Common myeloid progenitor, CD34-positive (primary cell): ENCODE measurements around the gene MYBPH.

Experiments
- CTCF ChIA-PET: fragments of 350-600 bp; sonication (Branson Sonifier 250); formaldehyde crosslinking; loops from one replicate; lab custom pipeline; 2021; ENCODE audit warnings: antibody characterized with exemption; lab: Charles Lee
- POLR2A ChIA-PET: fragments of 350-600 bp; sonication (Branson Sonifier 250); formaldehyde crosslinking; loops from one replicate; lab custom pipeline; 2021; ENCODE audit warnings: antibody characterized with exemption; lab: Charles Lee
- DNase-seq, 3 donors: peaks; one replicate each; pipeline versions ENCODE4 v3.0.0 to v3.0.0-alpha.2; 2013
- H3K27ac ChIP-seq, 2 experiments: 1 replicate in 1 of 2; 2 replicates in 1 of 2; pipeline ENCODE4 v1.7.0; 2013; ENCODE audit warnings: inconsistent platforms in 2 of 2, low read length in 2 of 2, mild to moderate bottlenecking in 2 of 2, low read depth in 1 of 2, moderate library complexity in 1 of 2; ENCODE audit not compliant: severe bottlenecking in 2 of 2, insufficient read depth in 1 of 2, poor library complexity in 1 of 2
- H3K27me3 ChIP-seq, 5 experiments: replicated peaks in 2 of 5; 1 replicate in 3 of 5; 2 replicates in 2 of 5; pipeline versions ENCODE4 v1.6.1 to v1.7.0; 2013; ENCODE audit warnings: low read length in 4 of 5, mild to moderate bottlenecking in 2 of 5, moderate library complexity in 2 of 5, inconsistent platforms in 1 of 5; ENCODE audit not compliant: insufficient read depth in 5 of 5, control insufficient read depth in 4 of 5
- H3K36me3 ChIP-seq, 4 experiments: 1 replicate in 2 of 4; 2 replicates in 2 of 4; pipeline versions ENCODE4 v1.6.1 to v1.7.0; 2013; ENCODE audit warnings: low read length in 3 of 4, control low read depth in 1 of 4, mild to moderate bottlenecking in 1 of 4; ENCODE audit not compliant: control insufficient read depth in 4 of 4, insufficient read depth in 4 of 4
- H3K4me1 ChIP-seq, 4 experiments: 1 replicate in 3 of 4; 2 replicates in 1 of 4; pipeline versions ENCODE4 v1.6.1 to v1.7.1; 2013; ENCODE audit warnings: low read length in 3 of 4, mild to moderate bottlenecking in 3 of 4, control low read depth in 1 of 4, inconsistent platforms in 1 of 4, moderate library complexity in 1 of 4; ENCODE audit not compliant: control insufficient read depth in 4 of 4, insufficient read depth in 4 of 4; ENCODE audit errors: control extremely low read depth in 1 of 4
- H3K4me3 ChIP-seq, 7 experiments: 1 replicate in 4 of 7; 2 replicates in 3 of 7; pipeline versions ENCODE4 v1.5.1 to v1.7.0; 2013; ENCODE audit warnings: mild to moderate bottlenecking in 7 of 7, low read length in 6 of 7, moderate library complexity in 6 of 7, inconsistent platforms in 2 of 7, low read depth in 2 of 7, control low read depth in 1 of 7; ENCODE audit not compliant: insufficient read depth in 4 of 7, control insufficient read depth in 1 of 7; ENCODE audit errors: extremely low read depth in 1 of 7
- H3K9me3 ChIP-seq, 5 experiments: 1 replicate in 4 of 5; 2 replicates in 1 of 5; pipeline versions ENCODE4 v1.6.1 to v1.7.1; 2013; ENCODE audit warnings: low read length in 4 of 5, mild to moderate bottlenecking in 2 of 5, inconsistent platforms in 1 of 5, low read depth in 1 of 5, moderate library complexity in 1 of 5; ENCODE audit not compliant: control insufficient read depth in 4 of 5, insufficient read depth in 2 of 5; ENCODE audit errors: control extremely low read depth in 1 of 5
- WGBS: methylation state at CpG from one replicate; pipeline ENCODE4 v1.1.5; 2013; ENCODE audit not compliant: insufficient coverage; 5-methylcytosine and 5-hydroxymethylcytosine counted together

MYBPH gene

GRCh38 chr1:203210988-203211387 lies 35.4 kb upstream of the MYBPH start:
- ChIA-PET POLR2A (no interaction called here), CTCF (interaction anchor here (1.4 to 1.9 kb wide), 2 partner anchors 10 to 14 kb away, joined by 4 to 9 read pairs; no protein-coding TSS in a partner anchor)
- H3K4me3 ChIP-seq = no peak overlapping the region
- H3K9me3 ChIP-seq = no peaks in the 10 kb centered on the region
- no peak overlapping the region for H3K27ac ChIP-seq
- no peaks in the 10 kb centered on the region for H3K36me3 ChIP-seq
- H3K27me3 ChIP-seq = peaks cover 0 to 3% (median 0%) of the 10 kb centered on the region in 5 experiments
- H3K4me1 ChIP-seq = peaks cover 0 to 5% (median 0%) of the 10 kb centered on the region in 4 experiments
- DNase-seq = no peak

- no peaks in the 10 kb centered on the region for H3K36me3 ChIP-seq
- no peaks in the 10 kb centered on the region for H3K9me3 ChIP-seq
- H3K4me1 ChIP-seq = peaks cover 0 to under 1% (median 0%) of the 10 kb centered on the region in 4 experiments
- no peak for DNase-seq
- no peak overlapping the region for H3K4me3 ChIP-seq
- H3K27me3 ChIP-seq = peaks cover 0 to 3% (median 0%) of the 10 kb centered on the region in 5 experiments
- ChIA-PET POLR2A (no interaction called here), CTCF (interaction anchor here (1.3 to 1.9 kb wide), 2 partner anchors 10 to 44 kb away, joined by 3 to 9 read pairs; no protein-coding TSS in a partner anchor)
- no peak overlapping the region for H3K27ac ChIP-seq
Measured at GRCh38 chr1:203210350-203210749, 34.7 kb upstream of the MYBPH start.

- Histone ChIP-seq H3K27ac (no peak overlapping the region), H3K9me3 (no peaks in the 10 kb centered on the region), H3K4me3 (no peak overlapping the region), H3K36me3 (no peaks in the 10 kb centered on the region), H3K4me1 (no peaks in the 10 kb centered on the region), H3K27me3 (peaks cover 0 to 5% (median 0%) of the 10 kb centered on the region in 5 experiments)
- ChIA-PET CTCF (interaction anchor here (1.4 to 3.6 kb wide), 3 partner anchors 8 to 36 kb away, joined by 5 to 31 read pairs (median 5); no protein-coding TSS in a partner anchor), POLR2A (no interaction called here)
- WGBS = no CpG with 5 or more reads among the region's 1 CpG
- no peak for DNase-seq
Measured at GRCh38 chr1:203208181-203208580, 32.6 kb upstream of the MYBPH start.

GRCh38 chr1:203207751-203208150 lies 32.1 kb upstream of the MYBPH start:
- peaks cover 0 to 5% (median 0%) of the 10 kb centered on the region in 5 experiments for H3K27me3 ChIP-seq
- ChIA-PET CTCF (interaction anchor here (1.4 to 3.6 kb wide), 3 partner anchors 9 to 36 kb away, joined by 5 to 31 read pairs (median 5); no protein-coding TSS in a partner anchor), POLR2A (no interaction called here)
- no peaks in the 10 kb centered on the region for H3K36me3 ChIP-seq
- H3K9me3 ChIP-seq = no peaks in the 10 kb centered on the region
- peaks cover 0 to 3% (median 0%) of the 10 kb centered on the region in 4 experiments for H3K4me1 ChIP-seq
- 54% methylated on average over 2 of the region's 2 CpGs for WGBS
- no peak overlapping the region for H3K4me3 ChIP-seq
- H3K27ac ChIP-seq = no peak overlapping the region
- DNase-seq = no peak

GRCh38 chr1:203206129-203206687 lies 30.6 kb upstream of the MYBPH start:
- Histone ChIP-seq H3K4me3 (no peak overlapping the region), H3K9me3 (no peaks in the 10 kb centered on the region), H3K4me1 (peaks cover 0 to 6% (median 0%) of the 10 kb centered on the region in 4 experiments), H3K27me3 (peaks cover 0 to 5% (median 2%) of the 10 kb centered on the region in 5 experiments), H3K36me3 (no peaks in the 10 kb centered on the region), H3K27ac (no peak overlapping the region)
- WGBS = 82% methylated on average over 4 of the region's 5 CpGs
- CTCF ChIA-PET = interaction anchor here (1.0 to 3.6 kb wide), 7 partner anchors 8 to 87 kb away, joined by 3 to 31 read pairs (median 4); no protein-coding TSS in a partner anchor
- no peak for DNase-seq
- POLR2A ChIA-PET = no interaction called here

GRCh38 chr1:203204756-203205155 lies 29.1 kb upstream of the MYBPH start:
- no peaks in the 10 kb centered on the region for H3K9me3 ChIP-seq
- H3K27me3 ChIP-seq = peaks cover 0 to 5% (median 2%) of the 10 kb centered on the region in 5 experiments
- H3K36me3 ChIP-seq = no peaks in the 10 kb centered on the region
- DNase-seq = no peak
- 94% methylated on average over 2 of the region's 2 CpGs for WGBS
- no peak overlapping the region for H3K4me3 ChIP-seq
- CTCF ChIA-PET = interaction anchor here (6.3 kb wide), 1 partner anchor 11 kb away, joined by 42 read pairs; no protein-coding TSS in a partner anchor
- POLR2A ChIA-PET = no interaction called here
- H3K4me1 ChIP-seq = peaks cover 0 to 10% (median 0%) of the 10 kb centered on the region in 4 experiments
- H3K27ac ChIP-seq = no peak overlapping the region
